DND-41 (cell line): Measurements from ENCODE around the gene CHST10.

Source experiments
- EZH2 ChIP-seq: IDR thresholded peaks from 3 replicates; pipeline ENCODE4 v1.6.1; 2012; ENCODE audit warnings: borderline replicate concordance, low read depth, mild to moderate bottlenecking, moderate library complexity, low read length, inconsistent platforms; ENCODE audit not compliant: severe bottlenecking
- TF ChIP-seq, protein P1 (sequence below): IDR thresholded peaks from 2 replicates; pipeline ENCODE4 v1.5.1; 2012; ENCODE audit warnings: borderline replicate concordance, low read length, moderate library complexity, mild to moderate bottlenecking; ENCODE audit not compliant: poor library complexity, severe bottlenecking; ENCODE audit errors: extremely low read depth

DNA sequence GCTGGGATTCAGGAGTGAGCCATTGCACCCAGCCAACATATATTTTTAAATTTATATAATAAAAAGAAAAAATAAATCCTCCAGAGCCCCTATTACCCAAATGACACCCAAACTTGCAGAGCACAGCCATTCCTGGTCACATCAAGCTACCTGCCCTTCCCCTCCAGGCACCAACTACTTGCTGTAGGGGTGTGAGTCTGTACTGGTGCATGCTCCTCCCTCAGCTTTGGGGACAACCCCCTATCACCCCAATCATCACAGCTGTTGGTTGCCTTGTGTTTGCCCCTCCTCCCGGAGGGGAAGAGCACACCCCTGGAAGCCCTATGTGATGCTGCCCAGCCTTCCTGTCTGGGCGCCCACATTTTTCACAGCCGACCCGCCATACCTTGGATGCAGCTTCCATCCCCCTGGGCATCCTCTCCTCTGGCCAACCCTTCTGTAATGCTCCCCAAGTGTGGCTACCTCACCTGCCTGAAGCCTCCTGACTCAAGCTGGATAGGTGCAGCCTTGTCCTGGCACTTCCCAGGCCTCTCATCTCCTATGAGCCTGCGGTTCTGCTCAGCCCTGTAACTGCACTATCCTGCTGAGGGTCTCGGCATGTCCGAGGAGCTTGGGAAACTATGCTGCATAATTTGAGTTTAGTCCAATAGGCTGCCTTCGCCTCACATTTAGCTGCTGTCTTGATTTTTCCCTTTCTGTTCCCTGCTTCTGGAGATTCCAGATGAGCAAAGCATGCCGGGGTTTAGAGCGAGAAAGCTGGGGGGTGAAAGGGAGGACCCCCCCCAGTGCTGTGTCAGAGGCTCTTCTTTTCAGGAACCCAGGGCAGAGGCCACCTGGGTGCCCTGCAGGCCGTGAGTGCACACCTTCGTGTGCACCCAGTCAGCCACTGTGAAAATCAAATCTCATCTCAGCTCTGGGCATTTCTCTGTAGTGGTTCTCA is 27.2 kb downstream of the CHST10 start:
- TF ChIP-seq, protein P1, sequence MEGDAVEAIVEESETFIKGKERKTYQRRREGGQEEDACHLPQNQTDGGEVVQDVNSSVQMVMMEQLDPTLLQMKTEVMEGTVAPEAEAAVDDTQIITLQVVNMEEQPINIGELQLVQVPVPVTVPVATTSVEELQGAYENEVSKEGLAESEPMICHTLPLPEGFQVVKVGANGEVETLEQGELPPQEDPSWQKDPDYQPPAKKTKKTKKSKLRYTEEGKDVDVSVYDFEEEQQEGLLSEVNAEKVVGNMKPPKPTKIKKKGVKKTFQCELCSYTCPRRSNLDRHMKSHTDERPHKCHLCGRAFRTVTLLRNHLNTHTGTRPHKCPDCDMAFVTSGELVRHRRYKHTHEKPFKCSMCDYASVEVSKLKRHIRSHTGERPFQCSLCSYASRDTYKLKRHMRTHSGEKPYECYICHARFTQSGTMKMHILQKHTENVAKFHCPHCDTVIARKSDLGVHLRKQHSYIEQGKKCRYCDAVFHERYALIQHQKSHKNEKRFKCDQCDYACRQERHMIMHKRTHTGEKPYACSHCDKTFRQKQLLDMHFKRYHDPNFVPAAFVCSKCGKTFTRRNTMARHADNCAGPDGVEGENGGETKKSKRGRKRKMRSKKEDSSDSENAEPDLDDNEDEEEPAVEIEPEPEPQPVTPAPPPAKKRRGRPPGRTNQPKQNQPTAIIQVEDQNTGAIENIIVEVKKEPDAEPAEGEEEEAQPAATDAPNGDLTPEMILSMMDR, result no peak
- TF ChIP-seq EZH2, result no peak
